Measurements from ENCODE around the gene KRTAP5-2. TPM values are rescaled to one million over a fixed set of nuclear protein-coding genes. Genes with fewer than 3 reads are reported as not detected.
A peak's percentile ranks its signal among the peaks of the same experiment; 100 is the strongest.

The KRTAP5-2 gene
- total RNA-seq, 1 donor from 2014 or later, result not detected

GRCh38 chr11:1573077-1573902 is 24.8 kb downstream of the KRTAP5-2 start:
- no peak for DNase-seq (ENCODE audit: low read depth)
- Histone ChIP-seq H3K36me3 (ENCODE audit: control insufficient read depth, insufficient read depth, low read length) (no peaks in the 10 kb centered on the region), H3K27me3 (ENCODE audit: control insufficient read depth, insufficient read depth, low read length) (peaks cover 3% of the 10 kb centered on the region), H3K4me3 (ENCODE audit: low read depth, low read length) (peak overlapping the region; percentile 67)
- TF ChIP-seq CTCF (IDR thresholded peaks at IDR 0.05; ENCODE audit: insufficient read depth, low read length, poor library complexity, severe bottlenecking), result no peak

GRCh38 chr11:1572197-1573076 is 25.7 kb downstream of the KRTAP5-2 start, which contains the start of gene DUSP8:
Gene DUSP8 (minus strand): TSS chr11:1572271. CDS start chr11:1565826, 6,445 bp downstream.
- Histone ChIP-seq H3K27me3 (ENCODE audit: control insufficient read depth, insufficient read depth, low read length) (peaks cover 3% of the 10 kb centered on the region), H3K4me3 (ENCODE audit: low read depth, low read length) (peak within 1 kb of the TSS; percentile 67), H3K36me3 (ENCODE audit: control insufficient read depth, insufficient read depth, low read length) (no peaks in the 10 kb centered on the region)
- DNase-seq (ENCODE audit: low read depth), result peak; percentile 34
- TF ChIP-seq CTCF (IDR thresholded peaks at IDR 0.05; ENCODE audit: insufficient read depth, low read length, poor library complexity, severe bottlenecking), result no peak

GRCh38 chr11:1571760-1572196 is 26.3 kb downstream of the KRTAP5-2 start:
- Histone ChIP-seq H3K4me3 (ENCODE audit: low read depth, low read length) (peak overlapping the region; percentile 58), H3K27me3 (ENCODE audit: control insufficient read depth, insufficient read depth, low read length) (peaks cover 3% of the 10 kb centered on the region), H3K36me3 (ENCODE audit: control insufficient read depth, insufficient read depth, low read length) (no peaks in the 10 kb centered on the region)
- TF ChIP-seq CTCF (IDR thresholded peaks at IDR 0.05; ENCODE audit: insufficient read depth, low read length, poor library complexity, severe bottlenecking), result no peak
- no peak for DNase-seq (ENCODE audit: low read depth)

- no peak for TF ChIP-seq CTCF (IDR thresholded peaks at IDR 0.05; ENCODE audit: insufficient read depth, low read length, poor library complexity, severe bottlenecking)
- H3K27me3 ChIP-seq (ENCODE audit: control insufficient read depth, insufficient read depth, low read length), result peaks cover 3% of the 10 kb centered on the region
- no peaks in the 10 kb centered on the region for H3K36me3 ChIP-seq (ENCODE audit: control insufficient read depth, insufficient read depth, low read length)
- peak overlapping the region; percentile 58 for H3K4me3 ChIP-seq (ENCODE audit: low read depth, low read length)
- DNase-seq (ENCODE audit: low read depth), result no peak
Measured at GRCh38 chr11:1570896-1571759, 27.0 kb downstream of the KRTAP5-2 start.

- H3K27me3 ChIP-seq (ENCODE audit: control insufficient read depth, insufficient read depth, low read length), result peaks cover 3% of the 10 kb centered on the region
- DNase-seq (ENCODE audit: low read depth), result no peak
- H3K4me3 ChIP-seq (ENCODE audit: low read depth, low read length), result peak overlapping the region; percentile 58
- no peaks in the 10 kb centered on the region for H3K36me3 ChIP-seq (ENCODE audit: control insufficient read depth, insufficient read depth, low read length)
- no peak for TF ChIP-seq CTCF (IDR thresholded peaks at IDR 0.05; ENCODE audit: insufficient read depth, low read length, poor library complexity, severe bottlenecking)
Measured at GRCh38 chr11:1570531-1570895, 27.6 kb downstream of the KRTAP5-2 start.

Measured in kidney epithelial cell (primary cell).